HG03439 (cell line): ENCODE measurements around the gene GIT2.
"Not testable (repeated sequence)": the region's sequence is repeated elsewhere in the genome, so short reads cannot be mapped to it uniquely, and the experiment has no call there.

Source experiments
- ATAC-seq: cut with Tn5 transposase; IDR thresholded peaks from one replicate; pipeline ENCODE4 v1.9.1; 2021; ENCODE audit warnings: mild to moderate bottlenecking, moderate library complexity; ENCODE audit not compliant: unreplicated experiment

Gene GIT2

DNA sequence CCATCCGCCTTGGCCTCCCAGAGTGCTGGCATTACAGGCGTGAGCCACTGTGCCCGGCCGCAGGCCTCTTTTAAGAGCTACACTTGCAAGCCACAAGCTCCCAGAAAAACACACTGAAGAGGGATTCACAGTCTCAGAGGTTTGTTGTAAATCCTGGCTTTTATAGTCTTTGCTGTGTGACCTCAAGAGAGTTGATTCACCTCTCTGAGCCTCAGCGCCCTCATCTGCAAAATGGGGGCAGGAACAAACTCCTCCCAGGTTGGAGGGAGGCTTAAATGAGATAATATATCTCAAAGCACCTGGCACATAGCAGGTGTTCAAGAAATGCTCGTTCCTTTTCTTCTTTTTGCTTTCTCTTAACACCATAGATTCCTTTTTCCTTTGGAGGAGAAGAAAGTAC lies 100.0 kb downstream of the GIT2 start:
- no peak for ATAC-seq

DNA sequence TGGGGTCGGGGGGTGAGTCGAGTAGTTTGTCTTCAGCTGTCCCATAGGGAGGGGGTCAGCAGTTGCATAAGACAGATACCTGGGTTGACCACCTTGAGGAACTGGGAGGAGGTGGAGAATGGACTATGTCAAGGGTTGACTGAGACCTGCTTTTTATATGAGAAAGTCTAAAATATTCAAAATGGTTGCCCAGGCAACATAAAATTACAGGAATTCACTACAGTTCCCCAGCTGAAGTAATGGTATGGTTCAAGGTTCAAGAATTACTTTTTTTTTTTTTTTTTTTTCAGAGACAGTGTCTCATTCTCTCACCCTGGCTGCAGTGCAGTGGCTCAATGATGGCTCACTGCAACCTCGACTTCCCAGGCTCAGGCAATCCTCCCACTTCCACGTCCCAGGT lies 101.2 kb downstream of the GIT2 start:
- no peak for ATAC-seq

DNA sequence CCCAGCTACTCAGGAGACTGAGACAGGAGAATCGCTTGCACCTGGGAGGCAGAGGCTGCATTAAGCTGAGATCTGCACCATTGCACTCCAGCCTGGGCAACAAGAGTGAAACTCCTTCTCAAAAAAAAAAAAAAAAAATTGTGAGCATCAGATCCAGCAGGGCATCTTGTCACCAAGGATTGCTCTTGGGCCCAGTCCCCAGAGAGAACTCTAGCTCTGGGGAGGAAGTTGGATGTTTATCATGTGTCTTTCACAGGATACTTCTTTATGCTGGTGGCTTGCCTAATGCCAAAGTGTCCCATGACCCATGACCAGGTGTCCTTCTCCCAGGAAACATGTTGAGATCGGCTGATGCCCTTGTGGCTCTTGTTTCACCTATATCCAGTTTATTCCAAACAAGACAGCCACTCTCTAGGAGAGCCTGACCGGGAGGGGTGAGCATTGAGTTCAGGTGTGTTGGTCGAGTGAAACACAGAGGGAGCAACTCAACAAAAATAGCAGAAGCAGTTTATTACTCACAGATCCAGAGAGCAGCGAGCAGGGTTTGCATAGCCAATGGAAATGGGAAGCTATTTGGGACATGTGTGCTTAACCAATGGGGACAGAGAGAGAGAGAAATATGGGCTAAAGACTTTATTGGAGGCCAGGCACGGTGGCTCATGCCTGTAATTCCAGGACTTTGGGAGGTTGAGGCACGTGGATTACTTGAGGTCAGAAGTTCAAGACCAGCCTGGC lies 102.7 kb downstream of the GIT2 start:
- ATAC-seq = no peak

DNA sequence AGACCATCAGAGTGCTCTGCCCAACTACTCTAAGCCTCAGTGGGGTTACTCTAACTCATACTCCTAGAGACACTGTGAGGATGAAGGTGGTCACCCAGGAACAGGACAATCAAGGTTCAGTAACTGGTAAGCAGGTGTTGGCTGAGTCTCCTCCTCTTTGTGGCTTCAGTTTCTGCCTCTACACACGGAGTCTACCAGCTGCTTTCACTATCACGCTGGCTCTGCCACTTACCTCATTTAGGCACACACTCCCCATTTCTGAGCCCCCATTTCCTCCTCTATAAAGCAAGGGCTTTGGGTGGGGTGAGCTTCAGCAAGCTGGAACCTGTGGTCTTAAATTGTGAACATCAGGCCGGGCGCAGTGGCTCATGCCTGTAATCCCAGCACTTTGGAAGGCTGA lies 103.4 kb downstream of the GIT2 start:
- ATAC-seq = no peak

DNA sequence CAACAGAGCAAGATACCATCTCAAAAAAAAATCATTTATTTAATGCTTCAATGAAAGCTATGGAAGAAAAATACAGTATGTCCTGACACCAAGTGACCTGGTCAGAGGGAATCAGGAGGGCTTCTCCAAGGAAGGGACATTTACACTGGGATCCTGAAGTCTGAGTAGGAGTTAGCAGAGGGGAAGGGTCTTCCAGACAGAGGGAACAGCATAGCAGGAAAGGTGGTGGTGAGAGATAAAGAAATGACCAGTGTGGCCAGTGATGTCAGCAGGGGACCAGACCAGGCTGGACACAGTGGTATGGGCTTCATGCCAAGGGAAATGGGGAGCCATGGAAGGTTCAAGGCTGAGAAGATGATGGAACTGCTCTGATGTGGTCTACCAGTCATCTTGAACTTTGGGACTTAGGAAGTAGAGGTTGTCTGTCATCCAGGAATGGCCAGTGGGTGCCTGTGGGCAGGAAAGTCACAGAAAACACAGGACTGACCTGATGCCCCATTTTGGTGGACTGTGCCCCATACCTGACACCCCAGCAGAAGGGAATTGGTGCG lies 103.9 kb downstream of the GIT2 start:
- no peak for ATAC-seq

DNA sequence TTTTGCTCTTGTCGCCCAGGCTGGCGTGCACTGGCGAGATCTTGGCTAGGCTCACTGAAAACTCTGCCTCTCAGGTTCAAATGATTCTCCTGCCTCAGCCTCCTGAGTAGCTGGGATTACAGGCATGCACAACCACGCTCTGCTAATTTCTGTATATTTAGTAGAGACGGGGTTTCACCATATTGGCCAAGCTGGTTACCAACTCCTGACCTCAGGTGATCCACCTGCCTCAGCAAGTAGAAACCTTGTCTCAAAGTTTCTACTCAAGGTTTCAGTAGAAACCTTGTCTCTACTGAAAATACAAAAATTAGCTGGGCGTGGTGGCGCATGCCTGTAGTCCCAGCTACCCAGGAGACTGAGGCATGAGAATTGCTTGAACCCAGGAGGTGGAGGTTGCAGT lies 104.4 kb downstream of the GIT2 start:
- ATAC-seq = not testable (repeated sequence)

DNA sequence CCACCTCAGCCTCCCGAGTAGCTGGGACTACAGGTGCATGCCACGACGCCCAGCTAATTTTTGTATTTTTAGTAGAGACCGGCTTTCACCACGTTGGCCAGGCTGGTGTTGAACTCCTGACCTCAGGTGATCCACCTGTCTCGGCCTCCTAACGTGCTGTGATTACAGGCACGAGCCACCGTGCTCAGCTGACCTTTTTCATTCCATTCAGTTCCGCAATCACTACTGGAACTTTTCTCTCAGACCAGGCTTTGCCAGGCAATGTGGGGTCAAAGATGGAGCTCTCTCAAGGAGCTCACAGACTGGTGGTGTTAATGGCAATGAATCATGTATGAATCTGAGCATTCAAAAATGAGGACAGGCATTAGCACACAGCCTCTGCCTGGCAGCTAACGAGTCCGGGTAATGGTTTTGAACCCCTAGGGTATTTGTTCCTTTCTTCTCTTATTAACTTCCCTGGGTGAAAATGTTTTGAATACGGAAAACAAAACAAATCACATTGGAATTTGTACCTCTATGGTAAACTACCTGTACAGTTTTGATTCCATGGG lies 105.5 kb downstream of the GIT2 start:
- no peak for ATAC-seq

DNA sequence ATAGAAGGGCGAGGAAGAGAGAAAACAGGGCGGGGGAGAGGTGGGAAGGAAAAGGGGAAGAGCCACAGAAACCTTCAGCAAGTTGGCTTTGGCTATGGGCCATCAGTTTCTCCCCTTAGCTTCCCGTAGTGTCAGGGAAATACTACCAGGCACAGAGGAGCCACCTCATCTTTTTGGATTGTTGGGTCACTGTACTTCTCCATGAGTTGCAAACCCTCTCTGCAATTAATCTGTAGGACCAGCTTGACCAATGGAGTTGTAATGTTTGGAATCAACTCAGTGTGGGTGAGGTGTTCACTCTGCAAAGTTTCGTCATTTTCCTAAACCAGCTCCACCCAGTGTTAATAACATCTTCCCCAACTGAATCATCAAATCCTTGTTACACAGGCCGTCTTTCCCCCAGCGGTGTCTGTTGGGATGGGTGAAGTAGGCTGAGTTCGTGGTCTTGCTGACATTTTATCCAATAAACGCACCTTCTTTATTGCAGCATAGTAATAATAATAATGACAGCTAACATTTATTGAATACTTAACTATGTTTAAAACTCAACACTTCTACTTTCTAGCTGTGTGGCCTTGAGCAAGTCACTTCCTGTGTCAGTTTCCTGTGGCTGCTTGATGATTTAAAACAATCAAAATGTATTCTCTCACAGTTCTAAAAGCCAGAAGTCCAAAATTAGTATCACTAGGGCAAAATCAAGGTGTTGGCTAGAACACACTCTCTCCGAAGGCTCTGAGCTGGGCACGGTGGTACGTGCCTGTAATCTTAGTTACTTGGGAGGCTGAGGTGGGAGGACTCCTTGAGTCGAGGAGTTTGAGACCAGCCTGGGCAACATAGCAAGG lies 107.8 kb downstream of the GIT2 start:
- no peak for ATAC-seq

DNA sequence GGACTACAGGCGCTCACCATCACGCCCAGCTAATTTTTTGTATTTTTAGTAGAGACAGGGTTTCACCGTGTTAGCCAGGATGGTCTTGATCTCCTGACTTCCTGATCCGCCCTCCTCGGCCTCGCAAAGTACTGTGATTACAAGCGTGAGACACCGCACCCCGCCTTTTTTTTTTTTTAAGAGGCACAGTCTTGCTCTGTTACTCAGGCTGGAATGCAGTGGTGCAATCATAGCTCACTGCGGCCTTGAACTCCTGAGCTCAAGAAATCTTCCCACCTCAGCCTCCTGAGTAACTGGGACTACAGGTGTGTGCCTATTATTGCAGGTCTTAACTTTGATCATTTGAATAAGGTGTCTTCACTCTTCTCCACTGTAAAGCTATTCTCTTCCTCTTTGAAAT lies 110.6 kb downstream of the GIT2 start:
- no peak for ATAC-seq

DNA sequence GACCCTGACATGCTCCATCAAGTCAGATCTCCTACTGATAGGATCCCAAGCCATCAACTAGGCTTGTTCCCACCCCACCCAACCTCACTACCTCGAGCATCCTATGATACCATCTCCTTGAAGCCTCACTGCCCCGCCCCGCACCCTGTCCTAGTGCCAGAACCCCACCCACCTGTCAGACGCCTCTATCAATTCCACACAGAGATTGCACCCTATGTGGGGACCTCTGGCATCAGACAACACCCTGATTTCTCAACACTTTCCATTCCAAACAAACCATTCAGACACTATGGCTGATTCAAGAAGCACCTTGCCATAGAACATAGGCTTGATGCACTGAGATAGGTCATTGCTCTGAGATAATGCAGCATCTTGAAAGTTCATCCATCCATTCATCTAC lies 112.7 kb downstream of the GIT2 start:
- no peak for ATAC-seq

DNA sequence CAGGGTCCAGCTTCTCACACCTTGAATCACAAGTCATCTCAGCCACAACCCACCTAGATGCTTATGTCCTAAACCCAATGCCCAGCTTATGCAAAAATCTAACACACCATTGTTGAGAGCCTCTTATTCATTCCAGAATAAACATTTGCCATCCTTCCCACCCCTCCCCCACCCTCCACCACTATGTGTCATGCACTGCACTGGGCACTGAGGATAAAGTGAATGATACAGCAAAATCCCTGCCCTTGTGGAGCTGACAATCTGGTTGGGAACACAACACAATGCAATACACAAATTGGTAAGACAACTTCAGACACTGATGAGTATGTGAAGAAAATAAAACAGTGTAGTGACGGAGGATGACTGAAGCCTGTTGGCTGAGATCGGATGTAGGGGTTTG lies 114.4 kb downstream of the GIT2 start:
- no peak for ATAC-seq

DNA sequence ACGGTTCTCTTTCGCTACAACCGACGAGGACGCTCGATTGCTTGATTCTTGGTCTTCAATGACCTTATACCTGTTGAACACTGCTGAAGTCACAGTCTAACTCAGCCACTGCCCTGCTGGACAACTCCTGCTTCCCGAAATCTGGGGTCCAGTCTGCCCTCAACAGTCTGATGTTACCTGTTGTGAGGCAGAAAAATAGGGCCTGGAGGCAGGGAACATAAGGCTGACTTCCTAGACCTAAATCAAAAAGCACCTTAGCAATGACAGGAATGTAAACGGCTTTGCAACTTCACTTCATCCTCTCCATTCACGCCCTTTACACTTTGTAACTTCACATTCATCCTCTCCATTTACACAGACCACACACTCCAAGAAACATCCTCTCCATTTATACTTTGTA lies 115.2 kb downstream of the GIT2 start:
- ATAC-seq = no peak

DNA sequence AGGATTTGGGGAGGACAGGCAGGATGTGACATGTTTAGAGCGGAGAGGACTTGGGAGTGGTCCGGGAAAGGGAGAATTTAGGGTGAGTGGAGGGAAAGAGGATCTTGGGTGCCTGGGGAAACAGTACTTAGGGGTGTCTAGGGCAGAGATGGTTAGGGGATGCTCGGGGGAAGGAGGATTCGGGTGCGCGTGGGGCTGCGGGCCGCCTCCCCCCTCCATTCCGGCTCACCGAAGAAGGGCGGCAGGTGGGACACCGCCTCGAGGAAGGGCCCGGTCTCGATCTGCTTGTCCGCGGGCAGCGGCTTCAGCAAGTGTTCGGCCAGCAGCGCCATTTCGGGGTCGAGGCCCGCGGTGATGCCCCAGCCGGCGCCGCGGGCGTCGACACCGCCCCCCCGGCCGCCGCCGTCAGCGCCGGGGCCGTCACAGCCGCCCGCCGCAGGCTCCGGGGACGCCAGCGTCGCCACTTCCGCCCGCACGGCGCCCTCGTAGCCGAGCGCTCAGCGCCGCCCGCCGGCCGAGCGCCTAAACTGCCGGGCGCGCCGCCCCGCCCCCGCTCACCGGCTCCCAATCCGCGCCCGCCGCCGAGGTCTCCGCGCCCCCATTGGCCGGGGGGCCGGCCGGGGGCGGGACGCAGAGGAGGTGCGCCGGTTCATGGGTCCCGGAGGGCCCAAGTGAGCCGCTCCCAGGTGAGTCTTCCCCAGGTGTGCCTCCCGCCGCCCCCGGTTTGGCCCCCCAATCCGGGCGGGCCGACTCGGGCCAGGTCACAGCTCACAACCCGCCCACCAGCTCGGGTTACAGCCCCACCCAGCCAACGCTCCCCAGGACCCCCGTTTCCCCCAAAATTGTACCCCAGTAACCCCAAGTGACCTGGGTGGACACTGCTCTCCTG lies 115.9 kb downstream of the GIT2 start, which contains the start of gene GLTP:
Gene GLTP, minus strand, starts transcription at position 499 of the 889 bp plus-strand sequence. Its CDS starts 167 bp downstream, at position 332.
- ATAC-seq = peak; percentile 94
